ENCODE data around the gene YES1.

YES1 gene

DNA sequence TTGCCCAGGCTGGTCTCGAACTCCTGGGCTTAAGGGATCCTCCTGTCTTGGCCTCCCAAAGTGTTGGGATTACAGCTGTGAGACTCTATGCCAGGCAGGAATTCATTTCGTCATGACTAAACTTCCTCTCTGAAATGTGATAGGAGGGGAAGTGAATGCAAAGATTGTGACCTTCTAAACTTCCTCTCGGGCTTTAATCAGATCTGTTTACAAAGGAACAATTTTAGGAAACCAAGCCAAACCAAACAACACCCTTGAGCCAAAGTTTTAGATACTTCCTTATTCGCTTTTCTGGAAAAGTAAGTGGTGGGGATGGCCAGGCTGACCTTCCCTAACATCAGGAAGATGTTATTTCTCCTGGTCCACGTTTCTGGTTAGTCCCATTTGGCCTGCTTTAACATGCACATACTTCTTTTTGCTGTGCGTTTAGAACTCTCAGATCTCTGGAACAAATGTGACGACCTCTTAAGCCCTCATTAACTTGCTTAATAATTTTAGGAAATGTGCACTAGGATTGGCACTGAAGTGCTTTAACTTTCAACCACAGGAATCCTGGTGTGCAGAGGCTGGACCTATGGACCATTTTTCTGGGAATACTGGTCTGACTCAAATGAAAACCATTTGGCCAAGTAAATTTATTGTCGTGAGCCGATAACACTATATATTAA is 33.2 kb upstream of the YES1 start:
- DNase-seq (ENCODE audit: low read depth, low spot score) = peak; percentile 63
- no peak overlapping the region for H3K4me3 ChIP-seq (ENCODE audit: low read depth, low read length)
- in situ Hi-C loops (cut with HindIII; ENCODE audit: low sequenced_read_pairs) = no loop called here
- TF ChIP-seq, protein P1, sequence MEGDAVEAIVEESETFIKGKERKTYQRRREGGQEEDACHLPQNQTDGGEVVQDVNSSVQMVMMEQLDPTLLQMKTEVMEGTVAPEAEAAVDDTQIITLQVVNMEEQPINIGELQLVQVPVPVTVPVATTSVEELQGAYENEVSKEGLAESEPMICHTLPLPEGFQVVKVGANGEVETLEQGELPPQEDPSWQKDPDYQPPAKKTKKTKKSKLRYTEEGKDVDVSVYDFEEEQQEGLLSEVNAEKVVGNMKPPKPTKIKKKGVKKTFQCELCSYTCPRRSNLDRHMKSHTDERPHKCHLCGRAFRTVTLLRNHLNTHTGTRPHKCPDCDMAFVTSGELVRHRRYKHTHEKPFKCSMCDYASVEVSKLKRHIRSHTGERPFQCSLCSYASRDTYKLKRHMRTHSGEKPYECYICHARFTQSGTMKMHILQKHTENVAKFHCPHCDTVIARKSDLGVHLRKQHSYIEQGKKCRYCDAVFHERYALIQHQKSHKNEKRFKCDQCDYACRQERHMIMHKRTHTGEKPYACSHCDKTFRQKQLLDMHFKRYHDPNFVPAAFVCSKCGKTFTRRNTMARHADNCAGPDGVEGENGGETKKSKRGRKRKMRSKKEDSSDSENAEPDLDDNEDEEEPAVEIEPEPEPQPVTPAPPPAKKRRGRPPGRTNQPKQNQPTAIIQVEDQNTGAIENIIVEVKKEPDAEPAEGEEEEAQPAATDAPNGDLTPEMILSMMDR (IDR thresholded peaks at IDR 0.05; ENCODE audit: low read depth, low read length) = no peak

DNA sequence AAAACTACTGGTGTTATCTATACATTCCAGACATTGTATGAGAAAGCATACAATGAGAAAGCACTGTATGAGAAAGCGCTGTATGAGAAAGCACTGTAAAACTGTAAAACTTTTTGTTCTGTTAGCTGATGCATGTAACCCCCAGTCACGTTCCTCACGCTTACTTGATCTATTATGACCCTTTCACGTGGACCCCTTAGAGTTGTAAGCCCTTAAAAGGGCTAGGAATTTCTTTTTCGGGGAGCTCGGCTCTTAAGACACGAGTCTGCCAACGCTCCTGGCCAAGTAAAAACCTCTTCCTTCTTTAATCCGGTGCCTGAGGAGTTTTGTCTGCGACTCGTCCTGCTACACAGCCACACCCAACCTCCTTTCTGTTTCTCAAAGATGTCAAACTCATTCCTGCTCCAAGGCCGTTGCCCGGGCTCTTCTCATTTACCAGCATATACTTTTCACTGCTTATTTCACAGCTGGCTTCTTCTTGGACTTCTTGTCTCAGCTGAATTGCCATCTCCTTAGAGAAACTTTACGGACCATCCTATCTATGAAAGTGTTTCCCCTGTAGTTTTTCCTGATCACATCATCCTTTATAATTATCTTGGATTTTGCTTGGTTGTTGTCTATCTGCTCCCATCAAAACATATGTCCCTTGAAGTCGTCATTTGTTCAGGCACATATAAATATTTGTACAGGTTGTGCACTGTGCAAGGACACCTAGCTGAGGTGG is 29.8 kb upstream of the YES1 start:
- DNase-seq (ENCODE audit: low read depth, low spot score) = no peak
- H3K4me3 ChIP-seq (ENCODE audit: low read depth, low read length) = no peak overlapping the region
- TF ChIP-seq, protein P1 (IDR thresholded peaks at IDR 0.05; ENCODE audit: low read depth, low read length) = no peak
- in situ Hi-C loops (cut with HindIII; ENCODE audit: low sequenced_read_pairs) = no loop called here

DNA sequence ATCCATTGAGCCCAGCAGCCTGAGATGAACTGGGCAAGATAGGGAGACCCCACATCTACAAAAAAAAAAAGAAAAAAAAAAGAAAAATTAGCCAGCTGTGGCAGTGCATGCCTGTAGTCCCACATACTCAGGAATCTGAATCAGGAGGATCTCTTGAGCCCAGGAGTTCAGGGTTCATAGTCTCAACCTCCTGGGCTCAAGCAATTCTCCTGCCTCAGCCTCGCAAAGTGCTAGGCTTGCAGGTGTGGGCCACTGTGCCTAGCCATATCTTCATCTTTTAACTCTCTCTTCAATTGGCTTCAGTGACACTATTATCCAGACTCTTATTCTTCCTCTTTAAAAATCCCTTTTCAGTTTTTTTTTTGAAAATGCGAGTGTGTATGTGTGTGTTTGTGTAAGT is 28.5 kb upstream of the YES1 start:
- DNase-seq (ENCODE audit: low read depth, low spot score) = no peak
- in situ Hi-C loops (cut with HindIII; ENCODE audit: low sequenced_read_pairs) = no loop called here
- TF ChIP-seq, protein P1 (IDR thresholded peaks at IDR 0.05; ENCODE audit: low read depth, low read length) = no peak

DNA sequence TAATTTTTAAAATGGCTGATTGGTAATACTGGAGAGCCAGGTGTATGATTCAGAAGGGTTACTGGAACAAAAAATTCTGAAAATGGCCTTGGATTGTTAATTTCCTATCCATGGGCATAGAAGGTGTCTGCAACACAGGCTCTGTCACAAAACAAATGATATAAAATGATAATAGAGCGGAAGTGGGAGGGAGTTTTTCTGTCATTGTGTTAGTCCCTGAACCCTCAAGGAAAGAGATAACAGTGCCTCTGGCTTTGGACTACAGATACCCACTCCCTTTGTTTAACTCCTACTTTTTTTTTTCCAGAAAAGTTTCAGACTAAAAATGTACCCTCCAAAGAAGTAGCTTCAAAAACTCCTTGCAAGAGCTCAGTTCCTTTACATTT is 28.0 kb upstream of the YES1 start:
- DNase-seq (ENCODE audit: low read depth, low spot score) = no peak
- in situ Hi-C loops (cut with HindIII; ENCODE audit: low sequenced_read_pairs) = no loop called here
- TF ChIP-seq, protein P1 (IDR thresholded peaks at IDR 0.05; ENCODE audit: low read depth, low read length) = no peak
- H3K4me3 ChIP-seq (ENCODE audit: low read depth, low read length) = no peak overlapping the region

More for the DNA sequence above, 28.5 kb upstream of the YES1 start:
- no peak overlapping the region for H3K4me3 ChIP-seq (ENCODE audit: low read depth, low read length)

DNA sequence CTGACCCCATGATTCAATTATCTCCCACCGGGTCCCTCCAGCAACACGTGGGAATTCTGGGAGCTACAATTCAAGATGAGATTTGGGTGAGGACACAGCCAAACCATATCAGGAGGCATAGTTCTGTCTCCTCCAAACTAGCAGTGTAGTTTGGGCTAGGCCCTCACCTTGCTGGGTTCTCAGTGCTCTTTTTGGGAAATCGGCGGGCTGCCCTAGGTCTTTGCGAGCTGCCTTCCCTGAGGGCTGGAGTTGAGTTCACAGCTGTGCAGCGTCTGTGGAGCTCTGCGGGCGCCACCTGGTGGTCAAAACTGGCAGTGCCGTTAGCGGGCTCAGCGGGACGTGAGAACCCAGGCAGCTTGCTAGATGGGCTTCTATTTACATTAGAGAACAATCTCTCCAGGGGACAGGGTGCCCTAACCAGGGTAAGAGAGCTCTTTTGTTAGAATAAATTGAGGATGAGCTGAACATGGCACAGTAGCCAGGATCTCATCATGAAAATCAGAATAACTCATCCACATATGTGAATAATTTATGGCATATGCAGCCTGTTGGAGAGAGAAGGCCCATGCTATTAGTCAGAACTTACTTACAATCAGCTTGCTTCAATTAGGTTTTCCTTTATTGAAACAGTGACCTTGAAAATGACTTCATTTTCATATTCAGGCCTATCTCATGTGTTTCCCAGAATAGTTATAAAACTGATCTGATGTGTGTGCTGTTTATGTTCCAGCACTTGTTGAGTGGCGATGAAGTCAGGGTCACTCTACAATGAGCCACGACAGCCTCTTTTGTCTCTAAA is 27.4 kb upstream of the YES1 start:
- in situ Hi-C loops (cut with HindIII; ENCODE audit: low sequenced_read_pairs) = no loop called here
- H3K4me3 ChIP-seq (ENCODE audit: low read depth, low read length) = no peak overlapping the region
- TF ChIP-seq, protein P1 (IDR thresholded peaks at IDR 0.05; ENCODE audit: low read depth, low read length) = peak; percentile 99
- DNase-seq (ENCODE audit: low read depth, low spot score) = peak; percentile 81

DNA sequence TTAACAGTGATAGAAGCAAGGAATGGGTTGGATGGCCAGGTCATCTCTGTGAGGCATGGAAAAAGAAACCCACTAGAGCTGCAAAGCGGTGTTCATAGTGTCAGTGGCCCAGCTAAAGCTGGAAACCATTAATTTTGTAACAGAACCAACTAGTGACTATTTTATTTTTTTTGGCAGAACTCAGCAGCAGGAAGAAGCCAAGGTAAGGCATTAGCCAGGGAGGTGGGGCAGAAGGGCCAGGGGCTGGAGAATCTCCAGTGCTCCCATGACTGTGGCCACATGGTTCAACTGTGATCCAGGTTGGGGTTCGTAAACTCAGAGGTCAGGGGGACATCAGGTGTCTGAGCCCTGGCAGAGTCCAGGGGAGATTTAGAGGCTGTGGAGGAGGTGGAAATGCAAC is 25.9 kb upstream of the YES1 start:
- H3K4me3 ChIP-seq (ENCODE audit: low read depth, low read length) = no peak overlapping the region
- in situ Hi-C loops (cut with HindIII; ENCODE audit: low sequenced_read_pairs) = no loop called here
- DNase-seq (ENCODE audit: low read depth, low spot score) = peak; percentile 11
- TF ChIP-seq, protein P1 (IDR thresholded peaks at IDR 0.05; ENCODE audit: low read depth, low read length) = no peak

Data from astrocyte of the spinal cord (primary cell).